EL (cell line): ENCODE measurements around the gene HAP1.

Experiments used
- DNase-seq: peaks from one replicate; pipeline ENCODE4 v3.0.0-alpha.2; 2016

The HAP1 gene

GRCh38 chr17:41763327-41763726 lies 28.9 kb upstream of the HAP1 start:
- DNase-seq, result no peak

- DNase-seq, result no peak
Observed at GRCh38 chr17:41762841-41763240, 28.4 kb upstream of the HAP1 start.

- no peak for DNase-seq
Observed at GRCh38 chr17:41762391-41762790, 27.9 kb upstream of the HAP1 start.

- DNase-seq, result no peak
Observed at GRCh38 chr17:41760878-41761277, 26.4 kb upstream of the HAP1 start.

GRCh38 chr17:41758601-41759000 lies 24.2 kb upstream of the HAP1 start:
- DNase-seq, result no peak

DNA sequence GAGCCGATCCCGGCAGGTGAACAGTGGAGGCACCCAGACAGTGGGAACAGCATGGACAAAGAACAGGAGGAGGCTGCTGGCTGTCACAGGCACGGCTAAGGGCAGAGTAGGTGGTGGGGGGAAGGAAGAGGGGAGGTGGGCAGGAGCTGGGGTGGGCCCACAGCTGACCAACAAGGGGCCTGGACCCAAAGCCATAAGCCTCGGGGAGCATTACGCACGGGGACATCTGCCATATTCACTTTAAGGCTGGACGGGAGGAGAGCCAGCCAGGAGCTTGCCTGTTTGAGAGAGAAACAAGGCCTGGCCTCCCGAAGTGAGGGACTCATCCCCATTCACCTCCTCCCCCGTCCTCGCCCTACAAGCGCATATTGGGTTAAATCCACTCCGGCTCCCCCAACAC lies 19.6 kb upstream of the HAP1 start:
- no peak for DNase-seq

GRCh38 chr17:41751288-41751687 lies 16.8 kb upstream of the HAP1 start:
- no peak for DNase-seq

- DNase-seq, result no peak
Observed at GRCh38 chr17:41750862-41751261, 16.4 kb upstream of the HAP1 start.

DNA sequence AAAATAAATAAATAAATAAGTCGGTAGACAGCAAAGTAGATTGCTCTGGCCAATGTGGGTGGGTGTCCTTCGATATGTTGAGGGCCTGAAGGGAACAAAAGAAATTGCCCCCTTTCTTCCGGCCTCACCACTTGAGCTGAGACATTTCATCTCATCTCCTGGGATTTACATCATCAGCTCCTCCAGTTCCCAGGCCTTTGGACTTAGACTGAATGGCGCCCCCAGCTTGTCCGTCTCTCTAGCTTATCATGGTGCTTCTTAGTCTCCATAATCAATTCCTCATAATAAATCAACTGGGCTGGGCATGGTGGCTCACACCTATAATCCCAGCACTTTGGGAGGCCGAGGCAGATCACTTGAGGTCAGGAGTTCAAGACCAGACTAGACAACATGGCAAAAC lies 13.8 kb upstream of the HAP1 start:
- no peak for DNase-seq

- no peak for DNase-seq
Observed at GRCh38 chr17:41741709-41742108, 7.3 kb upstream of the HAP1 start.

- DNase-seq, result no peak
Observed at GRCh38 chr17:41740506-41740905, 6.1 kb upstream of the HAP1 start.

- peak; percentile 89 for DNase-seq
Observed at GRCh38 chr17:41739661-41740352, 5.4 kb upstream of the HAP1 start.

GRCh38 chr17:41738801-41739112 lies 4.3 kb upstream of the HAP1 start:
- DNase-seq, result no peak

- peak; percentile 77 for DNase-seq
Observed at GRCh38 chr17:41738077-41738800, 3.8 kb upstream of the HAP1 start.

DNA sequence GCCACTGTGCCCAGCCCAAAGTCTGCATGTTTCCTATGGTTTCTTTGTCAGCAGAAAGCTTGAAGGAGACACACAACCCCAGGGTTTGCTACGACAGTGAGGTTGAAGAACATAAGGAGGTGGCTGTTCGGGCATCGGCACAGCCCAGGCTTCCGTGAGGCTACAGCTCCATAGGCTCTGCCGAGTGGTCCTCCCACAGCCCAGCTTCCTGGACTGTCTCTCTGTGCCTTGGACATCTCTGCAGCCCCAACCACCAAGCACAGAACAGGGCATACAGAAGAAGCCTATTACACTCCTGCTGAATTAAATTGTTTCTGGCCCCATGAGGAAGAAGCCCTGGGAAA lies 3.2 kb upstream of the HAP1 start:
- no peak for DNase-seq

DNA sequence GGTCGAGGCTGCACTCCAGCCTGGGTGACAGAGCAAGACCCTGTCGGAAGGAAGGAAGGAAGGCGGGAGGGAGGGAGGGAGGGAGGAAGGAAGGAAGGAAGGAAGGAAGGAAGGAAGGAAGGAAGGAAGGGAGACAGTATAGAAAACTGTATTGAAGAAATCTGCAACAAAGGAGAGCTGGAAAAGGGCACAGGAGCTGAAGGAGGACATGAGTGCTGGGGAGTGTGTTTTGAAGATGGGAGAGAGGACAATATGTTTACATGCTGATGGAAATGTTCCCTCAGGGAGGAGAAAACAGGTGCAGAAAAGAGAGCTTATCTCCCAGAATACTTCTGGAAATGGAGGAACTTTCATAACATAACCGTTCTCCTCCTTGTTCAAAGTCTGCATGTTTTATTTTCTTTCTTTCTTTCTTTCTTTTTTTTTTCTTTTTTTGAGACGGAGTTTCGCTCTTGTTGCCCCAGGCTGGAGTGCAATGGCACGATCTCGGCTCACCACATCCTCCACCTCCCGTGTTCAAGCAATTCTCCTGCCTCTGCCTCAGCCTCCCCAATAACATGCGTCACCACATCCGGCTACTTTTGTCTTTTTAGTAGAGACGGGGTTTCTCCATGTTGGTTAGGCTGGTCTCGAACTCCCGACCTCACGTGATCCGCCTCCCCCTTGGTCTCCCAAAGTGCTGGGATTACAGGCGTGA lies 2.7 kb upstream of the HAP1 start:
- DNase-seq, result no peak

DNA sequence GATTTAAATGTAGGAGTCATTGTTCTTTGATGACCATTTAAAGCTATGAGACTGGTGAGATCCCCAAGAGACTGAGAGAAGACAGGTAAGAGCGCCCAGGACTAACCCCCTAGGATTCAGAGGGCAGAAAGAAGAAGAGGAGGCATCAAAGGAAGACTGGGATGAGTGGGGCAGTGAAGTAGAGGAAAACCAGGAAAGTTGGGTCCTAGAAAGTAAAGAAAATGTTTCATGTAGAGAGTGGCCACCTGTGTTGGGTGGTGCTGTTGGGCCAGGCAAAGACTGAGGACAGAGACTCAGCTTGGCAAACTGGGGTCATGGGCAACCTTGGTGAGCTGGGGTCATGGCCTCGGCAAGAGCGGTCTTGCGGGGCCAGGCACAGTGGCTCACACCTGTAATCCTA lies 1.3 kb upstream of the HAP1 start:
- DNase-seq, result no peak

GRCh38 chr17:41734949-41735313 lies 488 bp upstream of the HAP1 start:
- no peak for DNase-seq

- DNase-seq, result no peak
Observed at GRCh38 chr17:41733348-41734138, 900 bp downstream of the HAP1 start.

GRCh38 chr17:41731836-41732235 lies 2.6 kb downstream of the HAP1 start:
- no peak for DNase-seq

GRCh38 chr17:41730479-41730878 lies 4.0 kb downstream of the HAP1 start:
- no peak for DNase-seq

- no peak for DNase-seq
Observed at GRCh38 chr17:41728056-41728455, 6.4 kb downstream of the HAP1 start.

- no peak for DNase-seq
Observed at GRCh38 chr17:41725134-41725533, 9.3 kb downstream of the HAP1 start.
